Measurements from ENCODE around the gene AAR2. TPM values are rescaled to one million over a fixed set of nuclear protein-coding genes. Genes with fewer than 3 reads are reported as not detected.

The AAR2 gene
- total and polyA plus RNA-seq, 4 donors: 14.1 to 17.9 (median 17.4) TPM

- TF ChIP-seq FOXA2 (IDR thresholded peaks at IDR 0.05): no peak
These were observed 16.2 kb downstream of the AAR2 start (continued) for GRCh38 chr20:36252511-36252910.

DNA sequence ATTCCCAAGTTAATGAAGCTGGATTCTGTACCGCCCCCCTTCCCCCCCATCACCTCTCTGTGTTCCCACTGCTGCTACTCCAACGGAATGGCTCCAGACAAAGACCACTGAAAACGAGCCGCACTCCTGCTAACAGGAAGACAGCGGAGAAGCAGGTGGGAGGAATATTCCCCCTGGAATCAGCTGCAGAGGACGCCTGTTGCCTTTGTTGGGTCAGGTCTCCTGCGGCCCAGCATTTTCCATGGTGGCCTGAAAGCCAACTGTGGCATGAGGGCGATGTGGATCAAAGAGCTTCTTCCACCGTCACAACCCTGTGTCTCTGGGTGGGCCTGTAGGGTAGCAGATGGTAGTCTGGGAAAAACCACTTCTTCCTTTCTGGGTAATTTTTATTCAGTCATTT is 16.8 kb downstream of the AAR2 start:
- Histone ChIP-seq H3K4me3 (ENCODE audit: low read depth in 1 of 3, low read length in 3 of 3) (no peak overlapping the region), H3K27me3 (ENCODE audit: control insufficient read depth in 4 of 4, insufficient read depth in 4 of 4, low read length in 3 of 4) (no peaks in the 10 kb centered on the region), H3K4me1 (ENCODE audit: control insufficient read depth in 4 of 4, insufficient read depth in 4 of 4, low read length in 3 of 4) (no peaks in the 10 kb centered on the region), H3K9me3 (ENCODE audit: control insufficient read depth in 4 of 4, low read length in 3 of 4) (no peaks in the 10 kb centered on the region), H3K36me3 (ENCODE audit: control insufficient read depth in 4 of 4, insufficient read depth in 3 of 4, low read depth in 1 of 4, low read length in 3 of 4) (peaks cover 5 to 56% (median 25%) of the 10 kb centered on the region in 4 donors), H3K9ac (ENCODE audit: low read depth in 1 of 2, low read length in 2 of 2) (no peak overlapping the region), H3K27ac (ENCODE audit: low read depth in 1 of 2, low read length in 2 of 2) (no peak overlapping the region)
- WGBS: 96% methylated on average over 9 of the region's 9 CpGs
- TF ChIP-seq SP1 (IDR thresholded peaks at IDR 0.05): no peak
- no peak for TF ChIP-seq EGR1 (IDR thresholded peaks at IDR 0.05; ENCODE audit: low read depth in 2 of 2)
- no peak for TF ChIP-seq GABPA (IDR thresholded peaks at IDR 0.05 in 1 of 2, conservative IDR thresholded peaks at IDR 0.05 in 1 of 2)
- TF ChIP-seq JUND (IDR thresholded peaks at IDR 0.05): no peak
- DNase-seq (ENCODE audit: low spot score): no peak

- TF ChIP-seq RXRA (IDR thresholded peaks at IDR 0.05): no peak
- no peak for TF ChIP-seq FOXA1 (IDR thresholded peaks at IDR 0.05)
- no peak for TF ChIP-seq ATF3 (IDR thresholded peaks at IDR 0.05)
- WGBS: 86% methylated on average over 2 of the region's 2 CpGs
- no peaks in the 10 kb centered on the region for H3K4me1 ChIP-seq (ENCODE audit: control insufficient read depth in 4 of 4, insufficient read depth in 4 of 4, low read length in 3 of 4)
These were observed 17.8 kb downstream of the AAR2 start for GRCh38 chr20:36254076-36254475.

GRCh38 chr20:36255445-36255844 is 19.2 kb downstream of the AAR2 start:
- Histone ChIP-seq H3K27me3 (ENCODE audit: control insufficient read depth in 4 of 4, insufficient read depth in 4 of 4, low read length in 3 of 4) (no peaks in the 10 kb centered on the region), H3K36me3 (ENCODE audit: control insufficient read depth in 4 of 4, insufficient read depth in 3 of 4, low read depth in 1 of 4, low read length in 3 of 4) (peaks cover 3 to 45% (median 18%) of the 10 kb centered on the region in 4 donors), H3K9me3 (ENCODE audit: control insufficient read depth in 4 of 4, low read length in 3 of 4) (no peaks in the 10 kb centered on the region), H3K27ac (ENCODE audit: low read depth in 1 of 2, low read length in 2 of 2) (no peak overlapping the region), H3K9ac (ENCODE audit: low read depth in 1 of 2, low read length in 2 of 2) (no peak overlapping the region), H3K4me1 (ENCODE audit: control insufficient read depth in 4 of 4, insufficient read depth in 4 of 4, low read length in 3 of 4) (no peaks in the 10 kb centered on the region), H3K4me3 (ENCODE audit: low read depth in 1 of 3, low read length in 3 of 3) (no peak overlapping the region)
- WGBS: 95% methylated on average over 12 of the region's 12 CpGs
- no peak for DNase-seq (ENCODE audit: low spot score)
- TF ChIP-seq FOXA1 (IDR thresholded peaks at IDR 0.05): no peak

More at GRCh38 chr20:36254076-36254475, 17.8 kb downstream of the AAR2 start:
- DNase-seq (ENCODE audit: low spot score): no peak
- no peak overlapping the region for H3K9ac ChIP-seq (ENCODE audit: low read depth in 1 of 2, low read length in 2 of 2)
- no peaks in the 10 kb centered on the region for H3K27me3 ChIP-seq (ENCODE audit: control insufficient read depth in 4 of 4, insufficient read depth in 4 of 4, low read length in 3 of 4)
- H3K36me3 ChIP-seq (ENCODE audit: control insufficient read depth in 4 of 4, insufficient read depth in 3 of 4, low read depth in 1 of 4, low read length in 3 of 4): peaks cover 5 to 49% (median 22%) of the 10 kb centered on the region in 4 donors
- H3K9me3 ChIP-seq (ENCODE audit: control insufficient read depth in 4 of 4, low read length in 3 of 4): no peaks in the 10 kb centered on the region
- H3K27ac ChIP-seq (ENCODE audit: low read depth in 1 of 2, low read length in 2 of 2): no peak overlapping the region
- H3K4me3 ChIP-seq (ENCODE audit: low read depth in 1 of 3, low read length in 3 of 3): no peak overlapping the region

DNA sequence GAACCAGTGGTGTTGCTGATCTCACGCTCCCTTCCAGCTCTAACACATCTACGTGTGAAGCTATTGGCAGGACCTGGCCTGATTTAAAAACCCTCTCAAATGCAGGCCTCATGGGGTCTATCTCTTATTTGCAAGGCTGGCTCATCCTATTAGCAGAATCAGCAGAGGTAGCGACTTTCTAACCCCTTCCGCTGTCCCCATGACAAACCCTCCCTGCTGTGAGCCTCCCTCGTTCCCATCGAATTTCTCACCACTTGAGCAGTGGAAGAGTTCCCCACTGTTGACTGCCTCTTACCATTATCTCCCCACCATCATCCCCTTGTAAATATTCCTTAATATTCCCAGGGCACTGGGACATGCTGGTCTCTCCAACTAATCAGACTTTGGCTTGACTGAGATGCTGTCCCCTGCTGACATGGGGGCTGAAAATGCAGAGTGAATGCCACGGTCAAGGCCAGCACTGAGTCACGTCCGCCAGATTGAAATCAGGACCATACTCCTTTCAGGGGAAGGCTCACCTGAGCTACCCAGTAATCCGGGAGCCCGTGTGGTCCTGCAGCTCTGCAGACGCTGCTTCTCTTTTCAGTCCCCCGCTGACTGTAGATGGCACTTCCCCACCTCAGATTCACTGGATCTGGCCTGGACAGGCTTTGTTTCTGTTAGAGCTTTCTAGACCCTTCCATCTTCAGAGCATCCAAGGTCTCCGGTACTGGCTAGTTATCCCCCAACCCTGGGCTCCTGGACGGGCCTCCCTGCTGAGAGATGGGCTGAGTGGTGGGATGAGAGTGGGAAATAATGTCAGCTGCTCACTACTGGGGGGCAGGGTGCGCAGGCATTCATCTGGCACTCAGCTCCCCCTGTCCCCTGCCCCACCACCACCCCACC is 23.1 kb downstream of the AAR2 start:
- 67% methylated on average over 16 of the region's 16 CpGs for WGBS
- no peak overlapping the region for H3K9ac ChIP-seq (ENCODE audit: low read depth in 1 of 2, low read length in 2 of 2)
- no peak overlapping the region for H3K4me3 ChIP-seq (ENCODE audit: low read depth in 1 of 3, low read length in 3 of 3)
- DNase-seq (ENCODE audit: low spot score): no peak
- H3K4me1 ChIP-seq (ENCODE audit: control insufficient read depth in 4 of 4, insufficient read depth in 4 of 4, low read length in 3 of 4): no peaks in the 10 kb centered on the region
- no peaks in the 10 kb centered on the region for H3K27me3 ChIP-seq (ENCODE audit: control insufficient read depth in 4 of 4, insufficient read depth in 4 of 4, low read length in 3 of 4)
- H3K27ac ChIP-seq (ENCODE audit: low read depth in 1 of 2, low read length in 2 of 2): no peak overlapping the region
- no peaks in the 10 kb centered on the region for H3K9me3 ChIP-seq (ENCODE audit: control insufficient read depth in 4 of 4, low read length in 3 of 4)
- peaks cover 0 to 21% (median 13%) of the 10 kb centered on the region in 4 donors for H3K36me3 ChIP-seq (ENCODE audit: control insufficient read depth in 4 of 4, insufficient read depth in 3 of 4, low read depth in 1 of 4, low read length in 3 of 4)
- TF ChIP-seq SP1 (IDR thresholded peaks at IDR 0.05) (no peak), TAF1 (conservative IDR thresholded peaks at IDR 0.05) (no peak), MAX (IDR thresholded peaks at IDR 0.05) (no peak), YY1 (IDR thresholded peaks at IDR 0.05) (no peak), JUND (IDR thresholded peaks at IDR 0.05) (no peak), HNF4G (IDR thresholded peaks at IDR 0.05) (no peak), FOXA1 (IDR thresholded peaks at IDR 0.05) (no peak), RAD21 (IDR thresholded peaks at IDR 0.05) (no peak), GABPA (IDR thresholded peaks at IDR 0.05 in 1 of 2, conservative IDR thresholded peaks at IDR 0.05 in 1 of 2) (no peak), NR2F2 (IDR thresholded peaks at IDR 0.05) (no peak)
- TF ChIP-seq, protein P1, sequence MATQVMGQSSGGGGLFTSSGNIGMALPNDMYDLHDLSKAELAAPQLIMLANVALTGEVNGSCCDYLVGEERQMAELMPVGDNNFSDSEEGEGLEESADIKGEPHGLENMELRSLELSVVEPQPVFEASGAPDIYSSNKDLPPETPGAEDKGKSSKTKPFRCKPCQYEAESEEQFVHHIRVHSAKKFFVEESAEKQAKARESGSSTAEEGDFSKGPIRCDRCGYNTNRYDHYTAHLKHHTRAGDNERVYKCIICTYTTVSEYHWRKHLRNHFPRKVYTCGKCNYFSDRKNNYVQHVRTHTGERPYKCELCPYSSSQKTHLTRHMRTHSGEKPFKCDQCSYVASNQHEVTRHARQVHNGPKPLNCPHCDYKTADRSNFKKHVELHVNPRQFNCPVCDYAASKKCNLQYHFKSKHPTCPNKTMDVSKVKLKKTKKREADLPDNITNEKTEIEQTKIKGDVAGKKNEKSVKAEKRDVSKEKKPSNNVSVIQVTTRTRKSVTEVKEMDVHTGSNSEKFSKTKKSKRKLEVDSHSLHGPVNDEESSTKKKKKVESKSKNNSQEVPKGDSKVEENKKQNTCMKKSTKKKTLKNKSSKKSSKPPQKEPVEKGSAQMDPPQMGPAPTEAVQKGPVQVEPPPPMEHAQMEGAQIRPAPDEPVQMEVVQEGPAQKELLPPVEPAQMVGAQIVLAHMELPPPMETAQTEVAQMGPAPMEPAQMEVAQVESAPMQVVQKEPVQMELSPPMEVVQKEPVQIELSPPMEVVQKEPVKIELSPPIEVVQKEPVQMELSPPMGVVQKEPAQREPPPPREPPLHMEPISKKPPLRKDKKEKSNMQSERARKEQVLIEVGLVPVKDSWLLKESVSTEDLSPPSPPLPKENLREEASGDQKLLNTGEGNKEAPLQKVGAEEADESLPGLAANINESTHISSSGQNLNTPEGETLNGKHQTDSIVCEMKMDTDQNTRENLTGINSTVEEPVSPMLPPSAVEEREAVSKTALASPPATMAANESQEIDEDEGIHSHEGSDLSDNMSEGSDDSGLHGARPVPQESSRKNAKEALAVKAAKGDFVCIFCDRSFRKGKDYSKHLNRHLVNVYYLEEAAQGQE (IDR thresholded peaks at IDR 0.05): no peak
- TF ChIP-seq, protein P2, sequence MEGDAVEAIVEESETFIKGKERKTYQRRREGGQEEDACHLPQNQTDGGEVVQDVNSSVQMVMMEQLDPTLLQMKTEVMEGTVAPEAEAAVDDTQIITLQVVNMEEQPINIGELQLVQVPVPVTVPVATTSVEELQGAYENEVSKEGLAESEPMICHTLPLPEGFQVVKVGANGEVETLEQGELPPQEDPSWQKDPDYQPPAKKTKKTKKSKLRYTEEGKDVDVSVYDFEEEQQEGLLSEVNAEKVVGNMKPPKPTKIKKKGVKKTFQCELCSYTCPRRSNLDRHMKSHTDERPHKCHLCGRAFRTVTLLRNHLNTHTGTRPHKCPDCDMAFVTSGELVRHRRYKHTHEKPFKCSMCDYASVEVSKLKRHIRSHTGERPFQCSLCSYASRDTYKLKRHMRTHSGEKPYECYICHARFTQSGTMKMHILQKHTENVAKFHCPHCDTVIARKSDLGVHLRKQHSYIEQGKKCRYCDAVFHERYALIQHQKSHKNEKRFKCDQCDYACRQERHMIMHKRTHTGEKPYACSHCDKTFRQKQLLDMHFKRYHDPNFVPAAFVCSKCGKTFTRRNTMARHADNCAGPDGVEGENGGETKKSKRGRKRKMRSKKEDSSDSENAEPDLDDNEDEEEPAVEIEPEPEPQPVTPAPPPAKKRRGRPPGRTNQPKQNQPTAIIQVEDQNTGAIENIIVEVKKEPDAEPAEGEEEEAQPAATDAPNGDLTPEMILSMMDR (IDR thresholded peaks at IDR 0.05; ENCODE audit: low read depth, low read length, missing input control): no peak
